Fibroblast of peridontal ligament (primary cell): ENCODE measurements around the gene RPL37A.

Source experiments
- DNase-seq: peaks from one replicate; pipeline ENCODE4 v3.0.0-alpha.2; 2010; ENCODE audit errors: extremely low read depth

The RPL37A gene

DNA sequence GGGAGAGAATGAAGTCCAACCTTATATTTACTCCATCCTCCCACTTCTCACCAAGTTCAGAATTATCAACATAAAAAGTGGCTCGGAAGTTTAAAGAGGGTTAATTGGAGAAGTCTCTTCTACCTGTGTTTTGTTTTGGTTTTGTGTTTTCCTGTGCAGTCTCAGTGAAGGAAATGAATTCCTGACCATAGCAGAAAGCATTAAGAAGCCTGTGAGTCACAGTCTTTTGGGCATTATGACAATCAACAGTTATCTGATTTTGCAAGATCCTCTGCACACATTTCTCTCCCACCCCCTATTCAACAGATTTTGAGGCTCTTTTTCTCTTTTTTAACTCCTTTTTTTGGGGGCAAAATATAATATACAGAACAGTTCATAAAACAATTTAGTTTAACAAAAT is 8.6 kb upstream of the RPL37A start:
- peak; percentile 80 for DNase-seq

DNA sequence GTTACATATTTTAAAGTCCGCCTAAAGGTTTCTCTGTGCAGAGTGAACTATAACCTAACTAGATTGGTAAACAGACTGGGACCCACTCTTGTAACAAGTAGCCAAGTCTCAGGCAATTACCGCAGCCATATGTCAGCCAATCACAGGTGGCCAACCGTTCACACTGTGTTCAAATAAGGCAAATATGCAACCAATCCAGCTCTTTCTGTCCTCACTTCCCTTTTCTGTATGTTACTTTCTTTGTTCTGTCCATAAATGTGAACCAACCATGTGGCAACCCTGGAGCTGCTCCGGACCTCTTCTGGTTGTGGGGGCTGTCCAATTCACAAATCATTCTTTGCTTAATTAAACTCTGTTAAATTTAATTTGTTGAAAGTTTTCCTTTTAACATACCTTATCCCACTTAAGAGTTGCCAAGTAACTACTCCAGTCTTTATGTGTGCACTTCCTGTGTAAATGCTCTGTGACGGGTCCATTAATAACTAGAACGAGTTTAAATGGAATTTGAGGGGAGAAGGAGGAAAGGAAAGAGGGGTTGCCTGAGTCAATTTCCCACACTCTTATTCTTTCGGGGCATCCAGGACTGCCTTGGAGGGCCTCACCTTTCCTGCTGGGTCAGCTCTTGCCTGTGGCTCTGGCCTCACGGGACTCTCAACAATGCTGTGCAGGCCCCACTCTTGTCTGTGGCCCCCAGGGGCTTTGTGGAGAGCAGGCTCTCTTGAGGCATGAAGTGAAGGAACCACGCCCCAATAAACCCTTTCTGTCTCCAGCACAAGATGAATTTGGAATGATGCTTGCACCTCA is 6.6 kb upstream of the RPL37A start:
- DNase-seq: no peak

DNA sequence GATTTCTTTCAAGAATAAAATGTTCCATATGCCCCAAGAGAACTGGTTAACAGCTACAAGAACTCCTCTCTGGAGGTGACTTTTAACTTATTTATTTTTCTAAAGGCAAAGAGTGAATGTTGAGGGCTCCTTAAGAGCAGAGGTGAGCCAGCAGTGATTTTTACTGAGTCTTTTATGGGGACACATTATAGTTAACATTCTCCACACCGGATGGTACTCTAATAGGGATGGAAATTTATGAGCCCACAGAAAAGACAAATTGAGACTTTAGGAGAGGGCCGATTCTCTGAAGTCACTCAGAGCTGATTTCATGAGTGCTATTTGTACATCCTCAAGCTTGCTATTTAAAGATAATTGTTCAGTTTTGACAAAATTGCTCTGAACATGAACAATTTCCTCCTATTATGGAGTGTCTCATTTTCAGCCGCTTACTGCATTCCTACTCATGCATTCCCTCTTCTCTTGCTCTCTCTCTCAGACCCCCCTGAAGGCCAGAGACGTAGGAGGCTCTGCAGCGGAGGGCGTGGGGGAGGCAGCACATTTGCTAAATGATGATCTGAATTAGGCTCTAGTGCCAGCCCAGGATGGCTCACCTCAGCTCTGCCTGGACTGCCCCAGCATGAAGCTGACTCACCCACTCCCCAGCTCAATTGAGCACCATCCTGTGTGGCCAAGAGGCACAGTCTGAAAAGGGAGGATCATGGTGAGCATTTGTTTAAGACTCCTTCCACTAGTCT is 5.9 kb upstream of the RPL37A start:
- DNase-seq: peak; percentile 65

DNA sequence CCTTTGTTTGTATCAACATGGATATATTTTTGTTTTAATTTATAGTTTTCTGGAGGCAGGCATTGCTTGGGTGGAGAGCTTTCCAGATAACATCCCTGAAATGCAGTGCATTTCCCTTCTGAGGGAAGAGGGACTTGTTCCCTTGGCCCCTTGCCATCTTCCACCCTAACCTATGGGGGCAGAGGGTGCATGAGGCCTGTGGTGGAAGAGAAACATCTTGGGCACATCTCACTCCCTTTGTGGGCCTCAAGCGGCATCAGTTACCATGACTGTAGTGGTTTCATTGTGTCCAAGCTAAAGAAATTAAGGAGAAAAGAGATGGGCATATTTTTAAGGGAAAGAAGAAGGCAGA is 5.3 kb upstream of the RPL37A start:
- no peak for DNase-seq

DNA sequence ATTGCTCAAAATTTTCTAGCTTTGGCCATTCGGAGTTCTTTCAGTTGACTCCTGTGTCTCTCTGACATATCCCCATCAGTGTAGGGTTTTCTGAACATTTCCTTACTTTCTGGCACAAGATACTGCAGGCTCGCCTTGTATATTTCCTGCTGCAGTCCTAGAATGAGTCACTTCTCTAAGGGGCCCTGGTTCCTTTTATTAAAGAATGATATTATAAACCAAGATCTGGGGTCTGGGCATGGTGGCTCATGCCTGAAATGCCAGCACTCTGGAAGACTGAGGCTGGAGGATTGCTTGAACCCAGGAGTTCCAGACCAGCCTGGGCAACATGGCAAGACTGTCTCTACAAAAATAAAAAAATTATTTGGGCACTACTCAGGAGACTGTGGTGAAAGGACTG is 3.0 kb upstream of the RPL37A start:
- peak; percentile 57 for DNase-seq

DNA sequence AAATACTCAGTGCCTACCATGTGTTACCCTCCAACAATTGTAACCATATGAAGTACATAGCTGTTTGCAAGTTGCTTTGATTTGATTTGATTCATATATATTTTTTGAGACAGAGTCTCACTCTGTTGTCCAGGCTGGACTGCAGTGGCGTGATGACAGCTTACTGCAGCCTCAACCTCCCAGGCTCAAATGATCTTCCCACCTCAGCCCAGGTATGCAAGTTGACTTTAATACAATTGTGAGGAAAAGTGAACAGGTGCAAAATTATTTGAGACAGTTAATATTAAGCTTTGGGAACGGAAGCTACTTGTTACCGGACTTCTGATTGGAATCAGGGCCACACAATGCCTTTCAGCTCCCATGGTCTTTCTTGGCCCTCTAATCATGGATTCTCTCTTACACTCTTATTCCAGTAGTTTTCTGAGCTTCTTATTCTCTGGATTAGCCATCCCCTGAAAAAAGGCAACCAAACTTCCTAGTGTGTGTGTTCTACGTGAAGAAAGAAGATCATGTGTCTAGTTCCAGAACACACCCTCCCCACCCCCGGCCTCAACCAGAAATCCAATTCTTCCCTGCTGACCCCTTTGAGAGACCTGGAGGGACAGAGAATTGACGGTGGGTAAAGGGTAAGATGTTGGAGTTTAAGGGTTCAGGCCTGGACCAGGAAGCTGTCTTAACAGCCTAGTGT is 1.1 kb upstream of the RPL37A start:
- no peak for DNase-seq

DNA sequence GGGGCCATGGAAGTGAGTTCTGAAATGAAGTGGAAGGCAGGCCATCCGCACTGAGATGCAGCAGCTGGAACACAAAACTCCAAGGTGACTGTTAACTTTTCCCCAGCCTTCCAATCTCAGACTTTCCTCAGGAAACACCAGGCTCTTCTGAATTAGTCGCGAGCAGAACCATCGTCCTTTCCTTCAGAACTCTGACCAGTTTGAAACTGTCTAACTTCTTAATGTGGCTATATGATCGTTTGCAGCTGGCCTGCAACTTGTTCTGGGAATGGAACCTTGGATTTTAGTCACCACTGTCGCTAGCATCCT is 620 bp upstream of the RPL37A start:
- no peak for DNase-seq

DNA sequence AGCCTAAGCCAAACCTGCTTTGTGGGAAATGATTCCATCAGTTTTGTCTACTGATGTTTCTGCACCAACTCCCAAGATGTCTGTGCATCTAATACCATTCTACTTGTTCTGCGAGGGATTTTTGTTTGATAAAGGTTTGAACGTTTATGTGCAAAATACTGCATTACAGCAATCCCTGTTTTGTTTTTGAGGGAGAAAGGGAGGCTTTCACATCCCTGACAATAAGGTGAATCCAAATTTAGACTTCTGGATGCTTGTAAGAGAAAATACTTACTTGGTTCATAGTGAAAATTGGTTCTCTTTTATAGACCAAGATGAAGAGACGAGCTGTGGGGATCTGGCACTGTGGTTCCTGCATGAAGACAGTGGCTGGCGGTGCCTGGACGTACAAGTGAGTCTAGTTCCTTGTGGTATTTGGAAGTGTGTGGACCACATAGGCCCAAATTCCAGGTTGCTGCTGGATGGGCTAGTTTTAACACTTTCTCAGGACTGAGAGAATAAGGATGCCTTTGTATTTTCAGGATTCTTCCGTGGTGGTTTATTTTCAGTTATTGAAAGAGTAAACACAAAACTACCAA is 1.1 kb downstream of the RPL37A start:
- no peak for DNase-seq

DNA sequence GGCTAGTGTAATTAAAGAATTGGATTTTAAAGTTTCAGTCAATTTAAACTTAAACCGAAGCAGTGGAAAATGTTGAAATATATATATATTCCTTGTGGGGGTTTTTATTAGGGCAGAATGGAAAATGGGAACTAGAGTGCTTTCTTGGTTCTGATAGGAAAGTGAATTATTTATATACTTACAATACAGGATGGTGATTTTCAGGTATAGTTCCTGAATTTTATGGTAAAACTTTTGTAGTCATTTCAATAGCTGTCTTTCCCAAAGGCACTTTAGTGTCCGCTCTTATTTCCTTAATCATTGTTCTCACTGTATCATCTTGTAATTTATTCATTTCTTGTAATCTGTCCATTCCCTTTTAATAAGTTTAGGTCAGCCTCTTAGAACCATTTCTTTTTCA is 1.9 kb downstream of the RPL37A start:
- DNase-seq: no peak

DNA sequence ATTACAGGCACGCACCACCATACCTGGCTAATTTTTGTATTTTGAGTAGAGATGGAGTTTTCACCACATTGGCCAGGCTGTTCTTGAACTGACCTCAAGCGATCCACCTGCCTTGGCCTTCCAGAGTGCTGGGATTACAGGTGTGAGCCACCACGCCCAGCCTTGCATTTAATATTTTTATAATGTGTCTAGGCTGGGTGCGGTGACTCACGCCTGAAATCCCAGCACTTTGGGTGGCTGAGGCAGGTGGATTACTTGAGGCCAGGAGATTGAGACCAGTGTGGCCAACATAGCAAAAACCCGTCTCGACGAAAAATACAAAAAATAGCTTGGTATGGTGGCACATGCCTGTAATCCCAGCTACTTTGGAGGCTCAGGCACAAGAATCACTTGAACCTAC is 3.2 kb downstream of the RPL37A start:
- no peak for DNase-seq

DNA sequence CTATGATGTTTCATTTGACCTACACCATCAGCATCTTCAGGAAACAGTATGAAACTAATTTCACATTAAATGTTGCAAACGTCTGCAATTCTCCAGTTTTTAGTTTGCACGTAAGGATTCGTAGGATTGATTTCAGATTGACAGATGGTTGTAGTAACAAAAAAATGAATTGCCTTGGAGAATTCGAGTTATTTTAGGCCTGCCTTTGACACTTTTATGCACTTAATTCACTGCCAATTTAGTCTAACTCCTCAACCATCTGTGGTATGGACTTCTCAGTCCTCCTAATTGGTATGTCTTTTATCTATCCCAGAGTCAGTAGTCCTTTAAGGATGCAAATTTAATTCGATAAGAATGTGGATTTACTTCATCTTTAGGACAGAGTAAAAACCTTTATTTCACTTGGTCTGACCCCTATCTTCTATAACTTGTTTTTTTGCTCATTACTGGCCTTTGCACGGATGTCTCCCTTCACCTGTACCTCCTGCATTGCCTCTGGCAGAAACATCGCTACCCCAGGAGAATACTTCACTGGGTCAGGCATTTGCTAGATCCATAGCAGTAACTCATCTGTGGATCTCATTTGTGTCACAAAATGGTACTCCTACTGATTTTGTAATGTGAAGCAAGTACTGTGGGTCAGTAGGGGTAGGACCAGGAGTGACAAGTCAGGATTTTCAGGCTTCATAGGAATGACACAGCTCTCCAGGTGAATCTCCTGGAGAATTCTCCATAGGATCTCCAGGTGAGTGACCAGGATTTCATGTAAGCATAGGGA is 3.9 kb downstream of the RPL37A start:
- DNase-seq: no peak

DNA sequence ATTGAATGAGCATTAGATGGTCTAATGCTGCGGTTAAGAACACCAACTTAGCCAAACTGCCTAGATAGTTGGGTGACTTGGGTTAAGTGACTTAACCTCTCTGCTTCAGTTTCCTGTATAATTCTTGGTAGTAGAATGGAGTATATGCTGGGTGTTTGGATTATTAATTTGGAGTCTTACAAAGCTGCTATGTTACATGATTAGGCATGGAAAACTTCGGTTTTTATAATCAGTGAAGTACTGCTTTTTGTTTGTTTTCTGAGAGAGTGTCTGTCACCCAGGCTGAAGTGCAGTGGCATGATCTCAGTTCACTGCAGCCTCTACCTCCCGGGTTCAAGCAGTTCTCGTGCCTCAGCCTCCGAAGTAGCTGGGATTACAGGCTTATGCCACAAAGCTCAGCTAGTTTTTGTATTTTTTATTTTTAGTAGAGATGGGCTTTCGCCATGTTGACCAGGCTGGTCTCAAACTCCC is 4.5 kb downstream of the RPL37A start:
- DNase-seq: no peak

DNA sequence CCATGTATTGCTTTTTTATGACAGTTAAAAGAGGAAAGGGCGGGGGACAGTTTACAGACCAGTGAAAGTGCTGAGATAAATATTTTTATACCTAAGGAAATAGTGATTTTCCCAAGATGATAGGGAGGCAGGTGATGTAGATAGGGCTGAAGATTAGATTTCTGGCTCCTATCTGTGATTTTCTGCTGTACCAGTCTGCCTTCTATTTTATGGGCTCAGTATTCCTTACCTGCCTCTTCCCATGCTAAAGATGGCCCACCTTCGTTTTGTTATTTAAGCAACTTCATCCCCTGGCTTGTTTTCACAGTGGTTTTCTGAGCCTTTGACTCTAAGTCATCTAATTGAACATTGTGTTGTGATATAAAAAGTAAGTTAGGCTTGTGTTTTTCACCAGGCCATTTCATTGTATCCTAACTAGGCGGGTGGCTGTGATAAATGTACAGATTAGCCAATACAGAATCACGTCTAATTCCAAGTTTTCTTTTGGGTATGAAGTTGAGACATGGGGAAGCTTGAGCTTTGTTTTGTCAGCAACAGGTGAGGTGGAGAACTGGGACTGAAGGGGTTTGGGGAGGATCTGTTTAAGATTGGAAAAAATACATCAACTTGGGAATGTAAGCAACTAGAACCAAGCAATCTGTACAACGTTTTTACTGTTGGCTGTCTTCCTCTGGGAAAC is 5.2 kb downstream of the RPL37A start:
- DNase-seq: no peak

DNA sequence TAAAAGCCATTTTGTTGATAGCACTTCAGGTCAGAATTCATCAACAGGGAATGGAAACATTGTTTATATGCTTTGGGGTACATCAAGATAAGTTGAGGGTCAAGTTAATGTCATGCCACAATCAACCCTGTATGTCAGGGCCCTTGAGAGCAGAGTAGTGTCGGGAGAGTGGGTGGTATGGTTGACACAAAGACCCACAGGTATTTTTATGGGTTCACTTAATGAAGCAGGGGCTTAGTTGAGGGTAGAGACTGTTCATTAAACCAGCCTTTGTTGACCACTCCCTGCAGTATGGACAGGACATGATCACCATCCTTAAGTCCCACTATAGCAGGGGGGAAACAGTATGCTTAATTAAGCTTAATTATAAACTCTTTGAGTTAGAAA is 5.7 kb downstream of the RPL37A start:
- DNase-seq: no peak

DNA sequence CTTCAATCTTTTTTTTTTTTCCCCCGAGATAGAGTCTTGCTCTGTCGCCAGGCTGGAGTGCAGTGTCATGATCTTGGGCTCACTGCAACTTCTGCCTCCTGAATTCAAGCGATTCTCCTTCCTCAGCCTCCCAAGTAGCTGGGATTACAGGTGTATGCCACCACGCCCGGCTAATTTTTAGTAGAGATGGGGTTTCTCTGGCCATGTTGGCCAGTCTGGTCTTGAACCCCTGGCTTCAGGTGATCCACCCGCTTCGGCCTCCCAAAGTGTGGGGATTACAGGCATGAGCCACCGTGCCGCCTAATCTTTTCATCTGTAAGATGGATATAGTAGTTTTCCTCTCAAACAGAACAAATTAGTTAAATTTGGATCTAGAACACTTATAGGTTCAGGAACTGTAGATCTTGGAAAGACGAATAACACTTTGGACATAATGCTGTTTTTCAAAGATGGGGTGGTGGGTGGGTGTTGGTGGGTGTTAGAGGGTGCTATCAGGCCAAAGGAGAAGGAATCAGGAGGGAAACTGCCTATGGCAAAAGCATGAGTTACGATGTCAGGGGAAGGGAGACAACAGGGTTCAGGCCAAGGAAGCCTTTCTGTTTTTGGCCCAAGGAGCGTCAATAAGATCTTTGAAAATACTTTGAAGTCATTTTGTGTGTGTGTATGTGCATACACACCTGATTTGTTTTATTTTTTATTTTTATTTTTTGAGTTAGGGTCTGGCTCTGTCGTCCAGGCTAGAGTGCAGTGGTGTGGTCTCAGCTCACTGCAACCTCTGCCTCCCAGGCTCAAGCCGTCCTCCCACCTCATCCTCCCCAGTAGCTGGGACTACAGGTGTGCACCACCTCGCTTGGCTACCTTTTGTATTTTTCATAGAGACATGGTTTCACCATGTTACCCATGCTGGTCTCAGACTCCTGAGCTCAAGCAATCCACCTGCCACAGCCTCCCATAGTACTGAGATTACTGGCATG is 6.8 kb downstream of the RPL37A start:
- no peak for DNase-seq

DNA sequence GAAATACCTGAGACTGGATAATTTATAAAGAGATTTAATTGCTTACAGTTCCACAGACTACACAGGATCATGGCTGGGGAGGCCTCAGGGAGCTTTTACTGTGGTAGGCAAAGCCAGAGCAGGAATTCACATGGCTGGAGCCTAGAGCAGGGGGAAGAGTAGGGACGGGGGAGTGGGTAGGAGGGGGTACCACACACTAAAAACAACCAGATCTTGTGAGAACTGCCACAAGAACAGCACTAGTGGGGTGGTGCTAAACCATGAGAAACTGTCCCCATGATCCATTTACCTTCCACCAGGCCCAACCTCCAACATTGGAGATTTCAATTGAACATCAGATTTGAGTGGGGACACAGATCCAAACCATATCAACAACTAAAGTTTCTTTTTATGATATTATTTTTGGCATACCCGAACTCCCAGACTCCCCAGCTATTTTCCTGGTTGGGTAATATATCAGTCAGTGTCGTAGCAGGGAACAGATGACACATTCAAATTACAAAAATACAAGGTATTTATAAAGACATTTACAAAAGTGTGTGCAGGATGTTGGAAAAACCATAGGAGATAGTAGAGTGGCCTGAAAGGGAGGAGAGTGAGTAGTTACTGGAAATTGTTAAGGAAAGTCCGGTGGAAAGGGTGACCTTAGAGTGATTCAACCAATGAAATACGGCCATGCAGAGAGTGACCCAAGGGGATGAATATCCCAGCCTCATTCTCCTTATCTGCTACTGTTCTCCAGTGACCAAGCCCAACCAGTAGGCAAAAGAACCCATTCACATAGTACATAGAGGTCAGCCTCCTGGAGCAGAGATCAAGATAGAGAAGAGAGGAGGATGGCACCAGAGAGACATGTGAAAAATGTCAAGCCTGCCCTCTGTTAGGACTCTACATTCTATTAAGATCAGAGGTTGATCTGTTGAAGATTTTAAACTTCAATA is 8.8 kb downstream of the RPL37A start:
- DNase-seq: no peak

DNA sequence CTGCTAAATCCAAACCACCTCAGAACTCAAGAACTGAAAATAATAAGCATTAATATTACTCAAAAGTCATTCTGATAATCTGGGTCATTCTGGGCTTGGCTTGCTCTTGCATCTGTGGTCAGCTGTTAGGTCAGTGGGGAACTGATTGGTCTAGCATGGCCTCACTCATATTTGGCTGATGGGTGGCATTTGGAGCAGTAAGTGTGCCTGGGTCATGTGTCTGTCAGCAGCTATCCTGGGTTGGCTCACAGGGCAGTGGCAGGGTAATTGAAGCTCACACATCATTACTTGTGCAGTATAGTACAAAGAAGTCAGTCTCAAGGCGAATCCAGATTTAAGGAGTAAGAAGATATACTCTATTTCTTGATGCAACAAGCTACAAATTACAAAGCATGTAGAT is 9.6 kb downstream of the RPL37A start:
- DNase-seq: no peak

DNA sequence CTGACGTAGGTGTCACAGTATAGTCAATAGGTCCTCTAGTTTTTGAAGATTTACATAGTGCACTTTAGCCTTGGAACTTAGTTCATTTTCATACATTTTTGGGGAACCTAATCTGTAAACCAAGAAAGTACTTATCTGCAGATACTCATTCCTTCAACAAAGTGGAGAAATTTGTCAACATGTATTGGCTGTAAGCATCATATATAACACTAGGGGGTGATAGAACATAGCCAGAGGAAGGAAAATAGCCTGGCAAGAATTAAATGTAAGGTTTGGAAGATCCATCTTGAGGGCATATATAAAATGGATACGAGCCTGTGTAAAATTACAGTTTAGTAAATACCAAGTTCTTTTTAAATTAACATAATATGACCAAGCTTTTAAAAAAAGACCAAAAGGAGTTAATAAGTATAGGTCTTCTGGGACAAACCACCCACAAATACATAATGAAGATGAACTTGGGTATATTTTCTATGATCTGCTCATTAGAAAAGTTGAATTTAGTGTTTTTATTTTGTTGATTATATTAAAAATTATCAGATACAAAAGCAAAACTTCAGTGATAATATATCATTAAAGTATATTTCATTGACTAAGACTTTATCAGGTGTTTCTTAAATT is 18.2 kb downstream of the RPL37A start:
- peak; percentile 80 for DNase-seq
